SU-DHL-6 (cell line): Measurements from ENCODE around the gene TARBP1.

Experiments used
- H2AFZ ChIP-seq: fragments of 200-600 bp; sonication (generic); 2 replicates; pipeline ENCODE4 v1.6.1; 2014; ENCODE audit warnings: low read depth, mild to moderate bottlenecking, moderate library complexity, mixed read lengths, antibody characterized with exemption, low read length; ENCODE audit not compliant: severe bottlenecking
- H3F3A ChIP-seq: fragments of 200-600 bp; shearing (Covaris generic); 2 replicates; pipeline ENCODE4 v1.6.0; 2016; ENCODE audit warnings: antibody characterized with exemption, mild to moderate bottlenecking; ENCODE audit not compliant: insufficient read depth
- H3K27ac ChIP-seq: fragments of 200-600 bp; sonication (generic); 2 replicates; pipeline ENCODE4 v1.5.1; 2016; ENCODE audit warnings: low read depth, mild to moderate bottlenecking, low read length, moderate library complexity, mixed read lengths
- H3K27me3 ChIP-seq: fragments of 200-600 bp; sonication (generic), shearing (Covaris generic); 2 replicates; pipeline ENCODE4 v1.6.0; 2014; ENCODE audit warnings: mild to moderate bottlenecking, low read length
- H3K36me3 ChIP-seq: fragments of 200-600 bp; sonication (generic); 2 replicates; pipeline ENCODE4 v1.6.1; 2014; ENCODE audit warnings: mild to moderate bottlenecking, low read length, mixed read lengths
- H3K4me2 ChIP-seq: fragments of 300-600, 200-600 bp; shearing (Covaris generic), sonication (generic); 2 replicates; pipeline ENCODE4 v1.6.0; 2014; ENCODE audit warnings: low read length, low read depth, mild to moderate bottlenecking; ENCODE audit not compliant: poor library complexity, severe bottlenecking
- H3K4me3 ChIP-seq: fragments of 200-600 bp; sonication (generic); 2 replicates; pipeline ENCODE4 v1.5.1; 2014; ENCODE audit warnings: antibody characterized with exemption, low read length, mild to moderate bottlenecking, mixed read lengths; ENCODE audit not compliant: insufficient read depth, poor library complexity, severe bottlenecking
- H3K79me2 ChIP-seq: fragments of 200-600 bp; sonication (generic); 2 replicates; pipeline ENCODE4 v1.6.1; 2014; ENCODE audit warnings: mild to moderate bottlenecking, low read length, moderate library complexity; ENCODE audit not compliant: insufficient read depth
- H3K9ac ChIP-seq: fragments of 200-600 bp; sonication (generic); 2 replicates; pipeline ENCODE4 v1.7.0; 2014; ENCODE audit warnings: mild to moderate bottlenecking, low read length
- H3K9me2 ChIP-seq: fragments of 200-600 bp; sonication (generic); replicated peaks from 2 replicates; pipeline ENCODE4 v1.6.1; 2014; ENCODE audit warnings: low read length; ENCODE audit not compliant: insufficient read depth
- H3K9me3 ChIP-seq: fragments of 200-600 bp; sonication (generic); 2 replicates; pipeline ENCODE4 v1.6.1; 2014; ENCODE audit warnings: low read length, mixed read lengths; ENCODE audit not compliant: insufficient read depth
- H4K20me1 ChIP-seq: fragments of 200-600 bp; sonication (generic); 2 replicates; pipeline ENCODE4 v1.6.1; 2014; ENCODE audit warnings: low read depth, mild to moderate bottlenecking, antibody characterized with exemption, low read length, moderate library complexity, mixed read lengths
- EZH2phosphoT487 ChIP-seq: fragments of 200-600 bp; sonication (generic), shearing (Covaris generic); conservative IDR thresholded peaks from 2 replicates; pipeline ENCODE4 v1.6.1; 2018; ENCODE audit warnings: mild to moderate bottlenecking, antibody characterized with exemption, low read length, moderate library complexity, mixed read lengths
- TF ChIP-seq, protein P1 (sequence below): fragments of 200-600 bp; sonication (generic); IDR thresholded peaks from one replicate; pipeline ENCODE4 v1.5.1; 2017; ENCODE audit warnings: antibody characterized with exemption, mild to moderate bottlenecking, low read length, moderate library complexity; ENCODE audit not compliant: insufficient read depth, poor library complexity, severe bottlenecking

TARBP1 gene

DNA sequence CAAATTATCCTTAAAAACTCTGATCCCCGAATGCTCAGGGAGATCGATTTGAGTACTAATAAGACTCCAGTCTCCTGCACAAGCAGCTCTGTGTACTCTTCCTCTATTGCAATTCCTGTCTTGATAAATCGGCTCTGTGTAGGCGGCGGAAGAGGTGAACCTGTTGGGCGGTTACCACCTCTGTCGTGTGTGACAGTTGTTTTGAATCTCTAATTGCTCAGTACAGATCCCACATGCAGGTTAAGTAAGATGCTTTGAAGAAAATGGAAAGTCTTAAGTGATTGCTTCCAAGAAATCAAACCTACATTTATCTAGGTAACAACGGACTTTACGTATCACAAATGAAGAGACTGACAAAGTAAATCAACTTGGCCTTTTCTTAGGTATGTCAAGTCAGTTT, 70.2 kb downstream of the TARBP1 start:
- Histone ChIP-seq H3K4me2 (no peak overlapping the region), H3K27me3 (no peaks in the 10 kb centered on the region), H2AFZ (no peak overlapping the region), H3K9me2 (no peaks in the 10 kb centered on the region), H3K4me3 (no peak overlapping the region), H4K20me1 (no peaks in the 10 kb centered on the region), H3K9ac (no peak overlapping the region), H3F3A (no peaks in the 10 kb centered on the region), H3K36me3 (no peaks in the 10 kb centered on the region), H3K9me3 (no peaks in the 10 kb centered on the region), H3K27ac (no peak overlapping the region), H3K79me2 (no peaks in the 10 kb centered on the region)
- TF ChIP-seq EZH2phosphoT487, result no peak
- TF ChIP-seq, protein P1, sequence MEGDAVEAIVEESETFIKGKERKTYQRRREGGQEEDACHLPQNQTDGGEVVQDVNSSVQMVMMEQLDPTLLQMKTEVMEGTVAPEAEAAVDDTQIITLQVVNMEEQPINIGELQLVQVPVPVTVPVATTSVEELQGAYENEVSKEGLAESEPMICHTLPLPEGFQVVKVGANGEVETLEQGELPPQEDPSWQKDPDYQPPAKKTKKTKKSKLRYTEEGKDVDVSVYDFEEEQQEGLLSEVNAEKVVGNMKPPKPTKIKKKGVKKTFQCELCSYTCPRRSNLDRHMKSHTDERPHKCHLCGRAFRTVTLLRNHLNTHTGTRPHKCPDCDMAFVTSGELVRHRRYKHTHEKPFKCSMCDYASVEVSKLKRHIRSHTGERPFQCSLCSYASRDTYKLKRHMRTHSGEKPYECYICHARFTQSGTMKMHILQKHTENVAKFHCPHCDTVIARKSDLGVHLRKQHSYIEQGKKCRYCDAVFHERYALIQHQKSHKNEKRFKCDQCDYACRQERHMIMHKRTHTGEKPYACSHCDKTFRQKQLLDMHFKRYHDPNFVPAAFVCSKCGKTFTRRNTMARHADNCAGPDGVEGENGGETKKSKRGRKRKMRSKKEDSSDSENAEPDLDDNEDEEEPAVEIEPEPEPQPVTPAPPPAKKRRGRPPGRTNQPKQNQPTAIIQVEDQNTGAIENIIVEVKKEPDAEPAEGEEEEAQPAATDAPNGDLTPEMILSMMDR, result no peak

GRCh38 chr1:234406871-234407270, 72.1 kb downstream of the TARBP1 start:
- Histone ChIP-seq H3K27ac (no peak overlapping the region), H3K9me3 (no peaks in the 10 kb centered on the region), H3K9me2 (no peaks in the 10 kb centered on the region), H3F3A (no peaks in the 10 kb centered on the region), H3K36me3 (no peaks in the 10 kb centered on the region), H4K20me1 (no peaks in the 10 kb centered on the region), H3K4me3 (no peak overlapping the region), H3K9ac (no peak overlapping the region), H3K27me3 (no peaks in the 10 kb centered on the region), H3K79me2 (no peaks in the 10 kb centered on the region), H3K4me2 (no peak overlapping the region), H2AFZ (no peak overlapping the region)
- TF ChIP-seq EZH2phosphoT487, result no peak
- TF ChIP-seq, protein P1, result no peak

DNA sequence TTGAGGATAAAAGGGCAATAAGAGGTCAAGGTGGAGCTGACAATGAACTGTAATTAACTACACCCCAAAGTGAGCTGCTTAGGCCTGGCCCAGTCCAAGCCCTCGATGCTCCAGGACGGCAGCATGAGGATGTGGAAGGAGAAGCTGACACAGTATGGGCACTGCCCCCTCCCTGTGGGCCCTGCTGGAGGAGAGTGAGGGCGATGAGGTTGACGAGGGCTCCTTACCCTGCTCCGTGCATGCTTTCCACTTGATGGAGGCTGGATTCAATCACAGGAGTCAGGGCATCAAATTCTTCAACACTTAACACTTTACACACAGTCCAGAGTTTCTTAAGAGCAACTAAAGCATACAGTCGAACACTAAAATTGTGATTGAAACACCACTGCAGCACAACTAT, 73.3 kb downstream of the TARBP1 start:
- no peaks in the 10 kb centered on the region for H3K27me3 ChIP-seq
- H3K4me3 ChIP-seq, result no peak overlapping the region
- no peaks in the 10 kb centered on the region for H4K20me1 ChIP-seq
- H3K9me3 ChIP-seq, result no peaks in the 10 kb centered on the region
- H3K36me3 ChIP-seq, result peaks cover 3% of the 10 kb centered on the region
- H3K9me2 ChIP-seq, result no peaks in the 10 kb centered on the region
- H3K9ac ChIP-seq, result no peak overlapping the region
- H3K4me2 ChIP-seq, result no peak overlapping the region
- peaks cover 8% of the 10 kb centered on the region; the same call in 1 of the 2 replicates for H3F3A ChIP-seq
- no peak overlapping the region for H3K27ac ChIP-seq
- no peaks in the 10 kb centered on the region for H3K79me2 ChIP-seq
- no peak overlapping the region for H2AFZ ChIP-seq
- TF ChIP-seq, protein P1, result no peak
- TF ChIP-seq EZH2phosphoT487, result no peak

- Histone ChIP-seq H3F3A (peaks cover 19% of the 10 kb centered on the region), H3K36me3 (peaks cover 10% of the 10 kb centered on the region), H3K27me3 (no peaks in the 10 kb centered on the region), H3K79me2 (no peaks in the 10 kb centered on the region), H3K9me3 (no peaks in the 10 kb centered on the region), H3K4me2 (no peak overlapping the region), H3K9me2 (no peaks in the 10 kb centered on the region), H4K20me1 (no peaks in the 10 kb centered on the region), H3K27ac (no peak overlapping the region), H2AFZ (no peak overlapping the region), H3K4me3 (no peak overlapping the region), H3K9ac (no peak overlapping the region)
- TF ChIP-seq, protein P1, result no peak
- TF ChIP-seq EZH2phosphoT487, result no peak
Measured at GRCh38 chr1:234402939-234403338, 76.0 kb downstream of the TARBP1 start.
